Endodermal cell (in vitro differentiated cells): Measurements from ENCODE around the gene ABHD17B. TPM values are rescaled to one million over a fixed set of nuclear protein-coding genes. Genes with fewer than 3 reads are reported as not detected.
"Not testable (repeated sequence)": the region's sequence is repeated elsewhere in the genome, so short reads cannot be mapped to it uniquely, and the experiment has no call there.

Experiments
- DNase-seq: peaks from one replicate; pipeline ENCODE4 v3.0.0-alpha.2; 2017
- H3K27ac ChIP-seq: 2 replicates; pipeline ENCODE4 v1.5.1; 2013; ENCODE audit warnings: mild to moderate bottlenecking, low read depth, low read length, moderate library complexity
- H3K27me3 ChIP-seq: 2 replicates; pipeline ENCODE4 v1.6.1; 2013; ENCODE audit warnings: mild to moderate bottlenecking, low read length, moderate library complexity; ENCODE audit not compliant: insufficient read depth, control insufficient read depth, poor library complexity, severe bottlenecking
- H3K36me3 ChIP-seq: 2 replicates; pipeline ENCODE4 v1.7.0; 2013; ENCODE audit warnings: mild to moderate bottlenecking, low read length, moderate library complexity; ENCODE audit not compliant: control insufficient read depth, insufficient read depth
- H3K4me1 ChIP-seq: one replicate; pipeline ENCODE4 v1.7.0; 2013; ENCODE audit warnings: low read length; ENCODE audit not compliant: control insufficient read depth, insufficient read depth
- H3K4me3 ChIP-seq: 2 replicates; pipeline ENCODE4 v1.5.1; 2013; ENCODE audit warnings: mild to moderate bottlenecking, low read length, moderate library complexity
- H3K9ac ChIP-seq: 2 replicates; pipeline ENCODE4 v1.6.1; 2013; ENCODE audit warnings: mild to moderate bottlenecking, low read length, moderate library complexity; ENCODE audit not compliant: poor library complexity, severe bottlenecking; ENCODE audit errors: extremely low read depth
- H3K9me3 ChIP-seq: 2 replicates; pipeline ENCODE4 v1.6.1; 2013; ENCODE audit warnings: mild to moderate bottlenecking, low read length, moderate library complexity; ENCODE audit not compliant: control insufficient read depth
- H3K27ac Mint-ChIP-seq: 2 replicates; pipeline ENCODE4 v1.8.0; 2020; ENCODE audit warnings: mixed read lengths
- H3K27me3 Mint-ChIP-seq: 2 replicates; pipeline ENCODE4 v1.8.0; 2021; ENCODE audit warnings: mild to moderate bottlenecking, mixed read lengths; ENCODE audit not compliant: insufficient read depth
- H3K36me3 Mint-ChIP-seq: 2 replicates; pipeline ENCODE4 v1.8.0; 2020; ENCODE audit warnings: low read depth, mixed read lengths
- H3K4me1 Mint-ChIP-seq: 2 replicates; pipeline ENCODE4 v1.8.0; 2020; ENCODE audit warnings: mixed read lengths
- H3K4me3 Mint-ChIP-seq: 2 replicates; pipeline ENCODE4 v1.8.0; 2020; ENCODE audit warnings: mild to moderate bottlenecking, moderate library complexity, mixed read lengths
- H3K9me3 Mint-ChIP-seq: 2 replicates; pipeline ENCODE4 v1.8.0; 2020; ENCODE audit warnings: mild to moderate bottlenecking, mixed read lengths
- WGBS, 2 experiments: methylation state at CpG; one replicate each; pipeline versions ENCODE4 v1.1.5 to v1.1.7; 2013; ENCODE audit warnings: missing lambda C conversion rate in 2 of 2, mixed read lengths in 1 of 2; ENCODE audit not compliant: insufficient coverage in 1 of 2, insufficient read length in 1 of 2; 5-methylcytosine and 5-hydroxymethylcytosine counted together
- total RNA-seq, 2 donors: library from RNA; stranded (reverse); fragmentation: NEBNext Ultra II Directional in 1 of 2; extraction: Animal tissue kit (Norgen Biotek cat#: 25700) in 1 of 2; gene quantifications; 2 replicates in 1 of 2; 3 replicates in 1 of 2; pipeline ENCODE4 v1.2.1, GENCODE V29; 2021
- TF ChIP-seq, protein P1 (sequence below): fragments of 200-600 bp; sonication (generic); conservative IDR thresholded peaks from 2 replicates; pipeline ENCODE4 v1.5.0; 2021; ENCODE audit warnings: antibody characterized with exemption, mild to moderate bottlenecking

Gene ABHD17B
- total RNA-seq, 2 donors from 2014 or later, result 32.3 to 44.9 TPM

DNA sequence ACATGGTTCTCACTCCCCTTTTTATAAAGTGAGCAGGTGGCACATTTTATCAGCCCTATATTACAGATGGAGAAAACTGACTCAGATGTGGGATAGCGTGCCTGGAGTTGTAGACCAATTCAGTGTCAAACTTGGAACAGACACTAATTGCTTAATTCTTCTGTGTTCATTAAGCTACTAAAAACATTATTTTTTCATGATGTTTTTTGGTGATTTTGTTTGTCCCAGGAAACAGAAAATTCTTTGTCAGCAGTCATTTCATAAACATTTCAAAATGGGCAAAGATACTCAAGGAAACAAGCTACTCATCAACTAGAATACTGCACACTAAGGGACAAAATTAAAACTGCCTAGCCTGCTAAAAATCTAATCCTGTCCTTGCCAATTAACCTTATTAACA lies 2.2 kb downstream of the ABHD17B start:
- Mint-ChIP-seq H3K4me3 (peak overlapping the region; percentile 91), H3K9me3 (no peaks in the 10 kb centered on the region), H3K4me1 (peaks cover 41% of the 10 kb centered on the region), H3K36me3 (peaks cover 20% of the 10 kb centered on the region), H3K27me3 (no peaks in the 10 kb centered on the region), H3K27ac (no peak overlapping the region)
- no peak overlapping the region for H3K27ac ChIP-seq
- no peaks in the 10 kb centered on the region for H3K9me3 ChIP-seq
- 11 to 16% methylated on average over 1 of the region's 1 CpG for WGBS, 2 experiments
- TF ChIP-seq, protein P1, sequence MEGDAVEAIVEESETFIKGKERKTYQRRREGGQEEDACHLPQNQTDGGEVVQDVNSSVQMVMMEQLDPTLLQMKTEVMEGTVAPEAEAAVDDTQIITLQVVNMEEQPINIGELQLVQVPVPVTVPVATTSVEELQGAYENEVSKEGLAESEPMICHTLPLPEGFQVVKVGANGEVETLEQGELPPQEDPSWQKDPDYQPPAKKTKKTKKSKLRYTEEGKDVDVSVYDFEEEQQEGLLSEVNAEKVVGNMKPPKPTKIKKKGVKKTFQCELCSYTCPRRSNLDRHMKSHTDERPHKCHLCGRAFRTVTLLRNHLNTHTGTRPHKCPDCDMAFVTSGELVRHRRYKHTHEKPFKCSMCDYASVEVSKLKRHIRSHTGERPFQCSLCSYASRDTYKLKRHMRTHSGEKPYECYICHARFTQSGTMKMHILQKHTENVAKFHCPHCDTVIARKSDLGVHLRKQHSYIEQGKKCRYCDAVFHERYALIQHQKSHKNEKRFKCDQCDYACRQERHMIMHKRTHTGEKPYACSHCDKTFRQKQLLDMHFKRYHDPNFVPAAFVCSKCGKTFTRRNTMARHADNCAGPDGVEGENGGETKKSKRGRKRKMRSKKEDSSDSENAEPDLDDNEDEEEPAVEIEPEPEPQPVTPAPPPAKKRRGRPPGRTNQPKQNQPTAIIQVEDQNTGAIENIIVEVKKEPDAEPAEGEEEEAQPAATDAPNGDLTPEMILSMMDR, result no peak
- H3K36me3 ChIP-seq, result peaks cover 21% of the 10 kb centered on the region
- peak overlapping the region; percentile 97 for H3K4me3 ChIP-seq
- DNase-seq, result no peak
- H3K9ac ChIP-seq, result peak overlapping the region; percentile 96
- no peaks in the 10 kb centered on the region for H3K27me3 ChIP-seq
- no peaks in the 10 kb centered on the region for H3K4me1 ChIP-seq

DNA sequence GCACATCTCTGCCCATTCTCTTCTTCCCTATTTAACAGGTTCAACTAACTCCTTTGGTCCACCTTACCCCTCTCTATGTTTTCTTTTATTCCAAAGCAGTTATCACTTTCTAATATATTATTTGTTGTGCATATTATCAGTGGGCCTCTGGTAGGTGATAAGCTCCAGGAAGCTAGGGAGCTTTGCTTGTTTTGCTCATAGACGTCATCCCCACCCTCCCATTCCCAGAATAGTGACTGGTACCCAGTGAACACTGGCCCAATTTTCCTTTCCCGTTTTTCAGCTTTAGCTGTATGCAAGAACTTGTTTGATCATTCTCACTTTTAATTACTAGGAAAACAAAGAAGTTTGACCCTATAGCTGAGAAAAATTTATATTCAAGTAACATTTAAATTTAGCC lies 6.9 kb downstream of the ABHD17B start:
- no peak overlapping the region for H3K4me3 ChIP-seq
- H3K36me3 Mint-ChIP-seq, result peaks cover 22% of the 10 kb centered on the region
- no peak overlapping the region for H3K27ac ChIP-seq
- no peak overlapping the region for H3K9ac ChIP-seq
- 71 to 100% methylated on average over 1 to 2 of the region's 2 CpGs for WGBS, 2 experiments
- H3K4me1 Mint-ChIP-seq, result peaks cover 63% of the 10 kb centered on the region
- H3K4me1 ChIP-seq, result peaks cover 6% of the 10 kb centered on the region
- no peaks in the 10 kb centered on the region for H3K9me3 Mint-ChIP-seq
- no peaks in the 10 kb centered on the region for H3K27me3 Mint-ChIP-seq
- TF ChIP-seq, protein P1, result no peak
- peaks cover 23% of the 10 kb centered on the region for H3K36me3 ChIP-seq
- DNase-seq, result no peak
- H3K4me3 Mint-ChIP-seq, result no peak overlapping the region
- no peaks in the 10 kb centered on the region for H3K27me3 ChIP-seq
- no peak overlapping the region for H3K27ac Mint-ChIP-seq
- H3K9me3 ChIP-seq, result no peaks in the 10 kb centered on the region

DNA sequence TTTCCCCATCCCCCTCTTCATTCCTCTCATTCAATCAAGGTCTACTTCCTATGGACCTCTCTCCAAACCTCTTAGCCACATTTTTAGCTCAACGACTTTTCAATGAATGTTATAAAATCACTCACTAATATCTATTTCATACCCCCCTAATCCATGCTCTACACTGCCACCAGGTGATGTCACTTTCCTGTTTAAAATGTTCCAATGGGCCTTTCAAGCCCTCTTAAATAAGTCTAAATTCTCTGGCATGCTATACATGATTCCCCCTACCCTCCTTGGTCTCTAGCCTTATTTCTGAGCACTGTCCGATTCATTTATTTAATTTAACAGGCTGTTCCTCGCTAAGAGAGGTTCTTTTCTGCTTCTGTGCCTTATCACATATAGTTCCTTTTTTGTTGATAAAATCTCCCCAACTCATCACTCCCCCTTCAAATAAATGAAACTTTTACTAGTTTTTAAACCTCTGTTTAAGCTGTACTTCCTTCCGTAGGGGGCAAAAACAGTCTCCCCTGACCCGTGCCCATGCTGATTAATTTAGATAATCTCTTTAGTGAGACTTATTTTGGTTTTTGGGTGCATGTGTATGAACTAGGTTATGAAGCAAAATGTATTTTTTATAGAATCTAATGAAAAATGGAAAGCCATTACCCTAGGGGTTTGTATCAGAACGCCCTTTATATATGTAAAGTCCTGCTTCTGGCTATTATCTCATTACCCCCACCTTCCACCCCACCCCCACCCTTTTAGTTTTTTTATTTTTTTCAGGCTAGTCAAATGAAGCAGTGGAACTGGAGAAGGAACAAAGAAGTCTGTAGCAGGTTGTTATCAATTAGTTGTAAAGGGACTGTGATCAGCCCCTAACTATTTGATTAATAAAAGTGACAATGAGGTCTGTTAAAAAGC lies 9.0 kb downstream of the ABHD17B start:
- H3K27ac ChIP-seq, result no peak overlapping the region
- DNase-seq, result no peak
- H3K27ac Mint-ChIP-seq, result peak overlapping the region; percentile 5
- H3K9me3 Mint-ChIP-seq, result no peaks in the 10 kb centered on the region
- H3K4me1 ChIP-seq, result peaks cover 7% of the 10 kb centered on the region
- H3K27me3 Mint-ChIP-seq, result no peaks in the 10 kb centered on the region
- no peak overlapping the region for H3K4me3 Mint-ChIP-seq
- H3K9me3 ChIP-seq, result no peaks in the 10 kb centered on the region
- no peak overlapping the region for H3K9ac ChIP-seq
- peak overlapping the region; percentile 41 for H3K4me3 ChIP-seq
- peaks cover 25% of the 10 kb centered on the region for H3K36me3 Mint-ChIP-seq
- H3K4me1 Mint-ChIP-seq, result peaks cover 47% of the 10 kb centered on the region
- H3K27me3 ChIP-seq, result no peaks in the 10 kb centered on the region
- peaks cover 32% of the 10 kb centered on the region for H3K36me3 ChIP-seq
- TF ChIP-seq, protein P1, result peak; percentile 20
- WGBS, 2 experiments, result 48 to 55% methylated on average over 6 of the region's 6 CpGs

DNA sequence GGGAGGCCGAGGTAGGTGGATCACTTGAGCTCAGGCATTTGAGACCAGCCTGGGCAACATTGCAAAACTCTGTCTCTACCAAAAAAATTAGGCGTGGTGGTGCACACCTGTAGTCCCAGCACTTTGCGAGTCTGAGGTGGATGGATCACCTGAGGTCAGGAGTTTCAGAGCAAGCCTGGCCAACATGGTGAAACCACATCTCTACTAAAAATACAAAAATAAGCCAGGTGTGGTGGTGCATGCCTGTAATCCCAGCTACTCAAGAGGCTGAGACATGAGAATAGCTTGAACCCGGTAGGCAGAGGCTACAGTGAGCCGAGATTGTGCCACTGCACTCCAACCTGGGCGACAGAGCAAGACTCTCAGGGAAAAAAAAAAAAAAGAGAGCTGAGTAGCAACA lies 12.2 kb downstream of the ABHD17B start:
- not testable (repeated sequence) for H3K4me1 ChIP-seq, H3K4me3 Mint-ChIP-seq, H3K27ac ChIP-seq, DNase-seq, H3K9me3 ChIP-seq, H3K4me3 ChIP-seq, H3K27me3 Mint-ChIP-seq, H3K9ac ChIP-seq, H3K9me3 Mint-ChIP-seq, H3K36me3 Mint-ChIP-seq, H3K27me3 ChIP-seq
- peaks cover 43% of the 10 kb centered on the region for H3K4me1 Mint-ChIP-seq
- peaks cover 24% of the 10 kb centered on the region for H3K36me3 ChIP-seq
- H3K27ac Mint-ChIP-seq, result peak overlapping the region; percentile 55
- WGBS, 2 experiments, result 93 to 97% methylated on average over 6 of the region's 6 CpGs
